SH-SY5Y (cell line): ENCODE results near the gene TMCO6.

Experiments used
- GATA2 ChIP-seq: IDR thresholded peaks from 2 replicates; pipeline ENCODE4 v1.6.1; 2011; ENCODE audit warnings: mild to moderate bottlenecking, low read depth, low read length
- GATA3 ChIP-seq: IDR thresholded peaks from 2 replicates; pipeline ENCODE4 v1.6.1; 2011; ENCODE audit warnings: low read depth, mild to moderate bottlenecking, low read length, moderate library complexity

Gene TMCO6

GRCh38 chr5:140694276-140694675 is 55.0 kb downstream of the TMCO6 start:
- no peak for TF ChIP-seq GATA3
- no peak for TF ChIP-seq GATA2
